Measurements from ENCODE around the gene TEX14. TPM values are rescaled to one million over a fixed set of nuclear protein-coding genes. Genes with fewer than 3 reads are reported as not detected.

The TEX14 gene
- total RNA-seq, 3 donors from 2014 or later: 0.16 to 0.33 (median 0.29) TPM

DNA sequence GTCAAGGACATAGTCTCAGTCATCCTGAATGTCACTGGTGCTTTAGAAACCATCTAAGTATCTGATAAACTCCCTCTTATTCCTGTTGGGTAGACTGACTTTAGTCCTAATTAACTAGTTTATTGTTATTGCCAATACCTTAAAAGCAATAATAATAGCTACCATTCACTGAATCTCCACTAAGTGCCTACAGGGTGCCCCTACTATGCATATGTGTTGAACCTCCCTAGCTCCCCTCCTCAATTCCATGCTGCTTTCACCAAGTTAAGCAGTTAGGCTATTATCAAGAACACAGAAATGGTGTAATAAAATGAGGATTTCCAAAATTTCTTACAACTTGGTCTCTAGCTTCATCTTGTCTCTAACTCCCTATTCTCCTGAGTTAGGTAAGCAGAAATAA is 89.9 kb downstream of the TEX14 start:
- no peaks in the 10 kb centered on the region for H3K4me1 ChIP-seq
- intact Hi-C loops (cut with DNase I; ENCODE audit: low total_unique reads): no loop called here
- no peak overlapping the region for H3K27ac ChIP-seq
- H3K4me3 ChIP-seq: no peak overlapping the region
- H3K36me3 ChIP-seq: no peaks in the 10 kb centered on the region
- TF ChIP-seq POLR2AphosphoS5 (IDR thresholded peaks at IDR 0.05) (no peak), CTCF (IDR thresholded peaks at IDR 0.05) (no peak), POLR2A (IDR thresholded peaks at IDR 0.05) (no peak)
- no peaks in the 10 kb centered on the region for H3K27me3 ChIP-seq
- no peaks in the 10 kb centered on the region for H3K9me3 ChIP-seq
- DNase-seq (ENCODE audit: low spot score in 2 of 2): no peak

GRCh38 chr17:58597371-58597770 is 94.5 kb downstream of the TEX14 start:
- no peak for DNase-seq (ENCODE audit: low spot score in 2 of 2)
- Histone ChIP-seq H3K9me3 (no peaks in the 10 kb centered on the region), H3K36me3 (no peaks in the 10 kb centered on the region), H3K27me3 (no peaks in the 10 kb centered on the region), H3K4me1 (no peaks in the 10 kb centered on the region), H3K4me3 (no peak overlapping the region), H3K27ac (no peak overlapping the region)
- intact Hi-C loops (cut with DNase I; ENCODE audit: low total_unique reads): no loop called here
- no peak for TF ChIP-seq POLR2A (IDR thresholded peaks at IDR 0.05)

GRCh38 chr17:58595194-58595792 is 96.6 kb downstream of the TEX14 start:
- intact Hi-C loops (cut with DNase I; ENCODE audit: low total_unique reads): no loop called here
- no peak for DNase-seq (ENCODE audit: low spot score in 2 of 2)
- H3K36me3 ChIP-seq: no peaks in the 10 kb centered on the region
- H3K9me3 ChIP-seq: no peaks in the 10 kb centered on the region
- TF ChIP-seq POLR2AphosphoS5 (IDR thresholded peaks at IDR 0.05) (no peak), POLR2A (IDR thresholded peaks at IDR 0.05) (no peak), CTCF (IDR thresholded peaks at IDR 0.05) (no peak)
- no peak overlapping the region for H3K27ac ChIP-seq
- H3K4me3 ChIP-seq: no peak overlapping the region
- no peaks in the 10 kb centered on the region for H3K27me3 ChIP-seq
- no peaks in the 10 kb centered on the region for H3K4me1 ChIP-seq

- H3K27ac ChIP-seq: no peak overlapping the region
- DNase-seq (ENCODE audit: low spot score in 2 of 2): no peak
- H3K9me3 ChIP-seq: no peaks in the 10 kb centered on the region
- no peak overlapping the region for H3K4me3 ChIP-seq
- H3K27me3 ChIP-seq: no peaks in the 10 kb centered on the region
- H3K4me1 ChIP-seq: no peaks in the 10 kb centered on the region
- no peaks in the 10 kb centered on the region for H3K36me3 ChIP-seq
- no peak for TF ChIP-seq POLR2A (IDR thresholded peaks at IDR 0.05)
- TF ChIP-seq CTCF (IDR thresholded peaks at IDR 0.05): no peak
- TF ChIP-seq POLR2AphosphoS5 (IDR thresholded peaks at IDR 0.05): no peak
- intact Hi-C loops (cut with DNase I; ENCODE audit: low total_unique reads): no loop called here
Observed at GRCh38 chr17:58593123-58593522, 98.7 kb downstream of the TEX14 start.

- intact Hi-C loops (cut with DNase I; ENCODE audit: low total_unique reads): no loop called here
- no peak overlapping the region for H3K4me3 ChIP-seq
- no peaks in the 10 kb centered on the region for H3K27me3 ChIP-seq
- no peaks in the 10 kb centered on the region for H3K36me3 ChIP-seq
- TF ChIP-seq CTCF (IDR thresholded peaks at IDR 0.05) (no peak), POLR2AphosphoS5 (IDR thresholded peaks at IDR 0.05) (no peak), POLR2A (IDR thresholded peaks at IDR 0.05) (no peak)
- no peak for DNase-seq (ENCODE audit: low spot score in 2 of 2)
- no peaks in the 10 kb centered on the region for H3K9me3 ChIP-seq
- H3K27ac ChIP-seq: no peak overlapping the region
- no peaks in the 10 kb centered on the region for H3K4me1 ChIP-seq
Observed at GRCh38 chr17:58591455-58591854, 100.4 kb downstream of the TEX14 start.

DNA sequence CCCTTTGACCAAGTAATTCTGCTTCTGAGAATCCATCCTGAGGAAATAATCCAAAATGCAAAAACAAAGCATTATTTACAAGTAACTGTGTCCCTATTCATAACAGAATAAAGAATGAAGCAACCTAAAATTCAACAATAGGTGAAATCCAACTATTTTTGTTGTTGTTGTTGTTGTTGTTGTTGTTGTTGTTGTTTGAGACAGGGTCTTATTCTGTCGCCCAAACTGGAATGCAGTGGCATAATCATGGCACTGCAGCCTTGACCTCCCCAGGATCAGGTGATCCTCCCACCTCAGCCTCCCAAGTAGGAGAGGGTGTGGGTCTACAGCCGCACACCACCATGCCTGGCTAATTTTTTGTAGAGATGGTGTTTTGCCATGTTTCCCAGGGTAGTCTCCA is 101.5 kb downstream of the TEX14 start:
- H3K9me3 ChIP-seq: no peaks in the 10 kb centered on the region
- DNase-seq (ENCODE audit: low spot score in 2 of 2): no peak
- intact Hi-C loops (cut with DNase I; ENCODE audit: low total_unique reads): no loop called here
- H3K36me3 ChIP-seq: no peaks in the 10 kb centered on the region
- H3K27me3 ChIP-seq: no peaks in the 10 kb centered on the region
- H3K4me3 ChIP-seq: no peak overlapping the region
- no peaks in the 10 kb centered on the region for H3K4me1 ChIP-seq
- H3K27ac ChIP-seq: no peak overlapping the region
- TF ChIP-seq POLR2A (IDR thresholded peaks at IDR 0.05) (no peak), CTCF (IDR thresholded peaks at IDR 0.05) (no peak), POLR2AphosphoS5 (IDR thresholded peaks at IDR 0.05) (no peak)

Data from breast epithelium (tissue), 4 donors.